Measurements from ENCODE around the gene LIM2. TPM values are rescaled to one million over a fixed set of nuclear protein-coding genes. Genes with fewer than 3 reads are reported as not detected.
A peak's percentile ranks its signal among the peaks of the same experiment; 100 is the strongest.

LIM2 gene
- total and polyA plus RNA-seq, 2 donors (not counting 1 experiment from before 2014, with no cell fraction given), result not detected

DNA sequence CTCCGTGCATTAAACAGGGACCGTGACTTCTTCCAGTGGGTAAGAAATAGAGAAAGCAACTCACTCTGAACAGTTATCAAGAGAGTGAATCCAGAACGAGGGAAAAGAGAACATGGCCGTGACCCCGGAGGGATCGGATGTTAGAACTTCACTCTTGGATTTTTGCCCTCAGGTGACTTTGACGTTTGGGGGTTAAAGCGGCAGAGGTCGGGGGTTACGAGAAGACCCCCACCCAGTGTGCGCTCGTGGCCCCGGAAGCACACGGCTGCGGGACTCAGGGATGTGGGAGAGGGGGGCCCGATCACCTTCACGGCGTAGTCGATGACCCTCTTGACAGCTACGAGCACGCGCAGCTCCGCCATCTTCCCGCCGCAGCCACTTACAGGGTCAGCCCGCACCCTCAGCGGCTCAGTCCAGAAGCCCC is 21.8 kb downstream of the LIM2 start, which contains the start of gene ETFB:
Gene ETFB, minus strand, starts transcription at position 424 of the 424 bp plus-strand sequence. Its CDS starts 62 bp downstream, at position 362.
- no peak for TF ChIP-seq EZH2 (IDR thresholded peaks at IDR 0.05; ENCODE audit: borderline replicate concordance, insufficient read depth, low read depth, low read length, poor library complexity, severe bottlenecking)
- TF ChIP-seq, protein P1, sequence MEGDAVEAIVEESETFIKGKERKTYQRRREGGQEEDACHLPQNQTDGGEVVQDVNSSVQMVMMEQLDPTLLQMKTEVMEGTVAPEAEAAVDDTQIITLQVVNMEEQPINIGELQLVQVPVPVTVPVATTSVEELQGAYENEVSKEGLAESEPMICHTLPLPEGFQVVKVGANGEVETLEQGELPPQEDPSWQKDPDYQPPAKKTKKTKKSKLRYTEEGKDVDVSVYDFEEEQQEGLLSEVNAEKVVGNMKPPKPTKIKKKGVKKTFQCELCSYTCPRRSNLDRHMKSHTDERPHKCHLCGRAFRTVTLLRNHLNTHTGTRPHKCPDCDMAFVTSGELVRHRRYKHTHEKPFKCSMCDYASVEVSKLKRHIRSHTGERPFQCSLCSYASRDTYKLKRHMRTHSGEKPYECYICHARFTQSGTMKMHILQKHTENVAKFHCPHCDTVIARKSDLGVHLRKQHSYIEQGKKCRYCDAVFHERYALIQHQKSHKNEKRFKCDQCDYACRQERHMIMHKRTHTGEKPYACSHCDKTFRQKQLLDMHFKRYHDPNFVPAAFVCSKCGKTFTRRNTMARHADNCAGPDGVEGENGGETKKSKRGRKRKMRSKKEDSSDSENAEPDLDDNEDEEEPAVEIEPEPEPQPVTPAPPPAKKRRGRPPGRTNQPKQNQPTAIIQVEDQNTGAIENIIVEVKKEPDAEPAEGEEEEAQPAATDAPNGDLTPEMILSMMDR (IDR thresholded peaks at IDR 0.05), result no peak
- POLR2A ChIA-PET, result interaction anchor here (0.5 to 1.2 kb wide), 4 partner anchors 24 to 1035 kb away, joined by 3 to 14 read pairs (median 6); partner anchors contain the start of gene VSIG10L

More for the DNA sequence above, 21.8 kb downstream of the LIM2 start, which contains the start of gene ETFB:
- intact Hi-C loops (cut with micrococcal nuclease), result loop anchor here (1.0 to 2.0 kb wide), 2 partner anchors 22 to 241 kb away; no protein-coding TSS in a partner anchor
- Histone ChIP-seq H3K4me1 (ENCODE audit: control insufficient read depth in 2 of 2, insufficient read depth in 2 of 2, low read length in 2 of 2) (peaks cover 5 to 31% of the 10 kb centered on the region in 2 donors), H4K20me1 (ENCODE audit: control insufficient read depth, insufficient read depth, low read length, poor library complexity, severe bottlenecking) (no peaks in the 10 kb centered on the region), H3K27ac (ENCODE audit: low read length in 2 of 2) (peak within 1 kb of the TSS; percentile 80 to 87), H2AFZ (ENCODE audit: insufficient read depth, low read depth, low read length, poor library complexity, severe bottlenecking) (peak within 1 kb of the TSS; percentile 89), H3K27me3 (replicated peaks in 1 of 4; ENCODE audit: control extremely low read depth in 1 of 4, control insufficient read depth in 3 of 4, insufficient read depth in 4 of 4, low read length in 3 of 4) (no peaks in the 10 kb centered on the region), H3K79me2 (ENCODE audit: control insufficient read depth, insufficient read depth, low read length) (peaks cover 11% of the 10 kb centered on the region), H3K9ac (ENCODE audit: low read length) (peak within 1 kb of the TSS; percentile 83), H3K36me3 (replicated peaks in 1 of 2; ENCODE audit: control extremely low read depth in 1 of 2, control insufficient read depth in 1 of 2, extremely low read depth in 1 of 2, insufficient read depth in 2 of 2, low read length in 1 of 2) (no peaks in the 10 kb centered on the region), H3K4me3 (ENCODE audit: control extremely low read depth in 1 of 5, extremely low read depth in 1 of 5, insufficient read depth in 1 of 5, low read depth in 2 of 5, low read length in 4 of 5) (peak within 1 kb of the TSS; percentile 73 to 94 (median 78)), H3K9me3 (ENCODE audit: control extremely low read depth in 1 of 3, control insufficient read depth in 2 of 3, insufficient read depth in 1 of 3, low read length in 2 of 3) (no peaks in the 10 kb centered on the region), H3K4me2 (replicated peaks; ENCODE audit: low read depth, low read length, poor library complexity, severe bottlenecking) (peak within 1 kb of the TSS; percentile 98)
- H3K27me3 Mint-ChIP-seq, result no peaks in the 10 kb centered on the region
- peak within 1 kb of the TSS; percentile 97 for H3K4me3 Mint-ChIP-seq
- H3K4me1 Mint-ChIP-seq, result peaks cover 37% of the 10 kb centered on the region
- no peaks in the 10 kb centered on the region for H3K9me3 Mint-ChIP-seq (ENCODE audit: insufficient read depth)
- under 1% methylated on average over 27 of the region's 27 CpGs for WGBS (ENCODE audit: insufficient coverage)
- CTCF ChIA-PET, result interaction anchor here (0.5 to 1.5 kb wide), 6 partner anchors 23 to 1991 kb away, joined by 3 to 7 read pairs (median 4); no protein-coding TSS in a partner anchor
- ATAC-seq (ENCODE audit: low read depth) (no peak), DNase-seq (no peak)
- H3K27ac Mint-ChIP-seq, result peak within 1 kb of the TSS; percentile 95

Measured in B cell (primary cell).